A549 (cell line): ENCODE measurements around the gene TEAD4. TPM values are rescaled to one million over a fixed set of nuclear protein-coding genes. Genes with fewer than 3 reads are reported as not detected.

Experiments used
- ATAC-seq, 2 experiments: fragments of 200-7000 bp in 1 of 2; fragments of >200 bp in 1 of 2; cut with Nextera tagmentation in 1 of 2; cut with Tn5 transposase in 1 of 2; 3 replicates each; pipeline versions ENCODE4 v1.8.0 to v1.9.1; 2018 to 2020; ENCODE audit warnings: mild to moderate bottlenecking in 1 of 2, moderate library complexity in 1 of 2
- CTCF ChIA-PET: fragments of 300-600 bp; sonication (Branson Sonifier 250); formaldehyde crosslinking; extraction: SDS; loops from one replicate; lab custom pipeline; 2021; ENCODE audit warnings: antibody characterized with exemption, inconsistent platforms; lab: Yijun Ruan, JAX
- POLR2A ChIA-PET: fragments of 350-600 bp; formaldehyde crosslinking; extraction: SDS; loops from one replicate; lab custom pipeline; 2021; ENCODE audit warnings: antibody characterized with exemption, inconsistent platforms; lab: Yijun Ruan, JAX
- DNase-seq, 2 experiments: peaks; one replicate each; pipeline versions ENCODE4 v3.0.0 to v3.0.0-alpha.2; 2011 to 2016; ENCODE audit warnings: low read depth in 1 of 2, low spot score in 1 of 2
- FAIRE-seq: peaks from 2 replicates; lab custom pipeline; 2011; peaks lifted over from hg19 to GRCh38; lab: Jason Lieb, UNC
- H3K27ac ChIP-seq, 2 experiments: fragments of >200 bp; sonication (Bioruptor Twin); formaldehyde crosslinking; 3 replicates each; pipeline ENCODE4 v1.5.1; 2016 to 2017
- H3K4me1 ChIP-seq: fragments of >200 bp; sonication (Bioruptor Twin); formaldehyde crosslinking; 3 replicates; pipeline ENCODE4 v1.6.1; 2016
- H3K4me2 ChIP-seq: fragments of >200 bp; sonication (Bioruptor Twin); formaldehyde crosslinking; 3 replicates; pipeline ENCODE4 v1.6.1; 2016
- H3K4me3 ChIP-seq: fragments of >200 bp; sonication (Bioruptor Twin); formaldehyde crosslinking; 3 replicates; pipeline ENCODE4 v1.5.1; 2016
- H3K9me3 ChIP-seq: fragments of >200 bp; sonication (Bioruptor Twin); formaldehyde crosslinking; 3 replicates; pipeline ENCODE4 v1.6.1; 2016
- CHD2 ChIP-seq: fragments of 150-350 bp; IDR thresholded peaks from 2 replicates; pipeline ENCODE4 v1.6.1; 2014; ENCODE audit warnings: low read length; ENCODE audit not compliant: partially characterized antibody
- EHMT2 ChIP-seq: fragments of 200-600 bp; sonication (generic); IDR thresholded peaks from 2 replicates; pipeline ENCODE4 v1.6.1; 2016; ENCODE audit warnings: antibody characterized with exemption, low read depth, mild to moderate bottlenecking, moderate library complexity
- FOSB ChIP-seq: fragments of 250-450 bp; sonication (Bioruptor Pico); IDR thresholded peaks from 2 replicates; pipeline ENCODE4 v1.5.0; 2020; ENCODE audit warnings: mild to moderate bottlenecking, moderate library complexity
- FOSL2 ChIP-seq, 2 experiments: fragments of 450-650 bp in 1 of 2; fragments of >200 bp in 1 of 2; sonication (Bioruptor Twin) in 1 of 2; formaldehyde crosslinking; IDR thresholded peaks; 2 replicates each; pipeline versions ENCODE4 v1.5.0 to v1.6.1; 2016 to 2020; ENCODE audit warnings: mild to moderate bottlenecking in 1 of 2, moderate library complexity in 1 of 2
- FOXS1 ChIP-seq: fragments of 250-450 bp; sonication (Bioruptor Pico); IDR thresholded peaks from 2 replicates; pipeline ENCODE4 v1.5.0; 2020; ENCODE audit warnings: mild to moderate bottlenecking, moderate library complexity
- HDAC2 ChIP-seq: fragments of 200-600 bp; sonication (generic); IDR thresholded peaks from 2 replicates; pipeline ENCODE4 v1.6.1; 2016
- HEYL ChIP-seq: fragments of 250-450 bp; sonication (Bioruptor Pico); IDR thresholded peaks from 2 replicates; pipeline ENCODE4 v1.8.0; 2021; ENCODE audit warnings: mild to moderate bottlenecking, moderate library complexity
- HOXA7 ChIP-seq: fragments of 250-450 bp; sonication (Bioruptor Pico); IDR thresholded peaks from 2 replicates; pipeline ENCODE4 v1.5.0; 2020; ENCODE audit warnings: mild to moderate bottlenecking, moderate library complexity
- HOXB13 ChIP-seq: fragments of 250-450 bp; sonication (Bioruptor Pico); IDR thresholded peaks from 2 replicates; pipeline ENCODE4 v1.5.0; 2020; ENCODE audit warnings: low read depth, mild to moderate bottlenecking, moderate library complexity
- JUNB ChIP-seq: fragments of >200 bp; sonication (Bioruptor Twin); formaldehyde crosslinking; IDR thresholded peaks from 2 replicates; pipeline ENCODE4 v1.6.1; 2016
- KDM1A ChIP-seq: fragments of 200-600 bp; sonication (generic); IDR thresholded peaks from 2 replicates; pipeline ENCODE4 v1.6.1; 2016; ENCODE audit warnings: low read depth, mild to moderate bottlenecking
- MAFK ChIP-seq: fragments of 450-650 bp; IDR thresholded peaks from 2 replicates; pipeline ENCODE4 v1.6.1; 2014; ENCODE audit not compliant: partially characterized antibody
- MAZ ChIP-seq: fragments of 150-350 bp; IDR thresholded peaks from 2 replicates; pipeline ENCODE4 v1.6.1; 2014; ENCODE audit warnings: antibody characterized with exemption, low read depth, low read length, borderline replicate concordance
- MYC ChIP-seq: IDR thresholded peaks from 2 replicates; pipeline ENCODE4 v1.6.1; 2012; ENCODE audit warnings: mild to moderate bottlenecking, inconsistent platforms, low read length, improper control_type of control experiment, borderline replicate concordance
- NFE2L2 ChIP-seq: fragments of 150-350 bp; conservative IDR thresholded peaks from 2 replicates; pipeline ENCODE4 v1.6.1; 2014; ENCODE audit warnings: low read length
- NPAS2 ChIP-seq: fragments of 250-450 bp; sonication (Bioruptor Pico); IDR thresholded peaks from 2 replicates; pipeline ENCODE4 v1.8.0; 2022; ENCODE audit warnings: mild to moderate bottlenecking, moderate library complexity, borderline replicate concordance
- PHF8 ChIP-seq: fragments of 200-600 bp; sonication (generic); IDR thresholded peaks from 2 replicates; pipeline ENCODE4 v1.6.1; 2016; ENCODE audit warnings: low read depth, mild to moderate bottlenecking, antibody characterized with exemption, moderate library complexity, borderline replicate concordance
- RCOR1 ChIP-seq: fragments of 150-350 bp; IDR thresholded peaks from 2 replicates; pipeline ENCODE4 v1.6.1; 2014; ENCODE audit warnings: antibody characterized with exemption, low read length, low read depth
- ZFP36 ChIP-seq: fragments of 450-650 bp; IDR thresholded peaks from 2 replicates; pipeline ENCODE4 v1.6.1; 2014; ENCODE audit warnings: borderline replicate concordance; ENCODE audit not compliant: partially characterized antibody
- ZSCAN20 ChIP-seq: fragments of 250-450 bp; sonication (Bioruptor Pico); IDR thresholded peaks from 2 replicates; pipeline ENCODE4 v1.8.0; 2022; ENCODE audit warnings: mild to moderate bottlenecking, moderate library complexity
- WGBS: methylation state at CpG from one replicate; pipeline ENCODE4 v1.1.6; 2017; ENCODE audit errors: missing lambda C conversion rate; 5-methylcytosine and 5-hydroxymethylcytosine counted together
- polyA plus RNA-seq, 4 experiments: library from polyadenylated mRNA; depleted of rRNA in 3 of 4; stranded (reverse); fragments of >200 nt; fragmentation: RNase III in 1 of 4; extraction: RNeasy Plus Mini Kit Qiagen cat#74134 plus additional on column Dnase treatment in 1 of 4; gene quantifications; 2 replicates in 3 of 4; 3 replicates in 1 of 4; pipeline ENCODE4 v1.2.3, GENCODE V29; 2011 to 2017
- TF ChIP-seq, protein P1 (sequence below): IDR thresholded peaks from 2 replicates; pipeline ENCODE4 v1.6.1; 2012
- TF ChIP-seq, protein P2 (sequence below): fragments of 250-450 bp; sonication (Bioruptor Pico); IDR thresholded peaks from 2 replicates; pipeline ENCODE4 v1.5.0; 2020; ENCODE audit warnings: low read depth, mild to moderate bottlenecking, moderate library complexity
- TF ChIP-seq, protein P3 (sequence below): fragments of >200 bp; sonication (Bioruptor Twin); formaldehyde crosslinking; IDR thresholded peaks from 3 replicates; pipeline ENCODE4 v1.5.1; 2016

Gene TEAD4
- polyA plus RNA-seq, 2 of the 4 experiments (the other 2 are of a cell fraction) = 22.6 to 31.8 TPM

DNA sequence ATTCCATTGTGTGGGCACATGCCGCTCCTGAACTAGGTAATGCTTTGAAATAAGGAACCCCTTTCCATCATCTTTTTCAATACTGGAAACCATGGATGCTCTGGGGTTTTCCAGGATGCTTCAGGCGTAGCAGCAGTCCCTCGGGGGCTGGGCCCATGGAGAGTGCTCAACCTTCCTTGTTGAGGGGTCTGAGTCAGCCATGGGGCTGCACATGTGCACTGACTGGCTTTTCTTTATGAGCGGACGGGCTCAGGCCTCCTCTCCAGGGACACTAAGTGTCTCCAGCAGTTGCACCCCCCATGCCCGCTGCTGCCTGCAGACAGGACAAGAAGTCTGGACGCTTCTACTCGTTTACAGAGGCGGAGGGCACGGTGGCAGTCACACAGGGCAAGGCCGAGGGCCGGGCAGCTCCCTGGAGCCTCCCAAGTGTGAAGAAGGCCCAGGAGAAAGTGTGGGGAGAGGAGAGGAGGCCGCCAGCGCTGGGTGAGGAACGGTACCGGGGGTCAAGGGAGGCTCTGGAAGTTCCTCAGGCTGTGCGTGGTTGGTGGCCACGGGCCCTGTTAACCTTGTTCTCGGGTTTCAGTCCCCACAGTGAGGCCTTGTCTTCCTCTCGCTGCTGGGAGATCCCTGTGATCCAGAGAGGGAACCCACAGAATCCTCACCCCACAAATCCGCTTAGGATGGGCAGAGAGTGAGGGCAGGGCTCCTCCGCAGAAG, 51.2 kb downstream of the TEAD4 start:
- H3K4me2 ChIP-seq = no peak overlapping the region

DNA sequence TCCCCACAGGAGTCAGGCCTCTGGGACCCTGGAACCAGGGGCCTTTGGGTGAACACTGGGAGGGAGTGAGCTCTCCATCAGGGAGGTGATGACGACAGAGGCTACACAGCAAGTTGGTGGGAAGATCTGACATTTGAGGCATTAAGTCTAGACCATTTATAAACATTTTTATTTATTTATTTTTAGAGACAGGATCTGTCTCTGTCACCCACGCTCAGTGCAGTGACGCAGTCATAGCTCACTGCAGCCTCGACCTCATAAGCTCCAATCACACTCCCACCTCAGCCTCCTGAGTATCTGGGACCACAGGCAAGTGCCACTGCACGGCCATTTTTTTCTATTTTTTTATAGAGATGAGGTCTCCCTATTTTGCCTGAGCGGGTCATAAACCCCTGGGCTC, 53.6 kb downstream of the TEAD4 start:
- ChIA-PET CTCF (interaction anchor here (1.0 to 1.5 kb wide), 2 partner anchors 21 to 61 kb away, joined by 3 to 4 read pairs; no protein-coding TSS in a partner anchor), POLR2A (no interaction called here)
- FAIRE-seq = no peak
- no peak overlapping the region for H3K27ac ChIP-seq
- H3K4me2 ChIP-seq = no peak overlapping the region
- no peak for DNase-seq
- no peak for ATAC-seq
- WGBS = 94% methylated on average over 6 of the region's 6 CpGs
- no peaks in the 10 kb centered on the region for H3K4me1 ChIP-seq
- no peaks in the 10 kb centered on the region for H3K9me3 ChIP-seq
- TF ChIP-seq ZSCAN20 (no peak), KDM1A (no peak), HOXB13 (no peak), NPAS2 (CRISPR knock-in tag) (no peak), PHF8 (no peak), RCOR1 (no peak), HOXA7 (CRISPR knock-in tag) (no peak), CHD2 (no peak), HEYL (CRISPR knock-in tag) (no peak), FOSB (CRISPR knock-in tag) (no peak)
- H3K4me3 ChIP-seq = no peak overlapping the region

More for the DNA sequence above, 51.2 kb downstream of the TEAD4 start:
- ChIA-PET POLR2A (no interaction called here), CTCF (interaction anchor here (0.5 kb wide), 1 partner anchor 9 kb away, joined by 3 read pairs; no protein-coding TSS in a partner anchor)
- TF ChIP-seq HEYL (CRISPR knock-in tag) = no peak
- TF ChIP-seq FOSB (CRISPR knock-in tag) = no peak
- TF ChIP-seq EHMT2 = no peak
- TF ChIP-seq, protein P1, sequence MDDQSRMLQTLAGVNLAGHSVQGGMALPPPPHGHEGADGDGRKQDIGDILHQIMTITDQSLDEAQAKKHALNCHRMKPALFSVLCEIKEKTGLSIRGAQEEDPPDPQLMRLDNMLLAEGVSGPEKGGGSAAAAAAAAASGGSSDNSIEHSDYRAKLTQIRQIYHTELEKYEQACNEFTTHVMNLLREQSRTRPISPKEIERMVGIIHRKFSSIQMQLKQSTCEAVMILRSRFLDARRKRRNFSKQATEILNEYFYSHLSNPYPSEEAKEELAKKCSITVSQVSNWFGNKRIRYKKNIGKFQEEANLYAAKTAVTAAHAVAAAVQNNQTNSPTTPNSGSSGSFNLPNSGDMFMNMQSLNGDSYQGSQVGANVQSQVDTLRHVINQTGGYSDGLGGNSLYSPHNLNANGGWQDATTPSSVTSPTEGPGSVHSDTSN = no peak
- TF ChIP-seq KDM1A = no peak
- TF ChIP-seq, protein P2, sequence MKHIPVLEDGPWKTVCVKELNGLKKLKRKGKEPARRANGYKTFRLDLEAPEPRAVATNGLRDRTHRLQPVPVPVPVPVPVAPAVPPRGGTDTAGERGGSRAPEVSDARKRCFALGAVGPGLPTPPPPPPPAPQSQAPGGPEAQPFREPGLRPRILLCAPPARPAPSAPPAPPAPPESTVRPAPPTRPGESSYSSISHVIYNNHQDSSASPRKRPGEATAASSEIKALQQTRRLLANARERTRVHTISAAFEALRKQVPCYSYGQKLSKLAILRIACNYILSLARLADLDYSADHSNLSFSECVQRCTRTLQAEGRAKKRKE = no peak
- TF ChIP-seq NPAS2 (CRISPR knock-in tag) = no peak
- TF ChIP-seq HDAC2 = no peak
- TF ChIP-seq, protein P3, sequence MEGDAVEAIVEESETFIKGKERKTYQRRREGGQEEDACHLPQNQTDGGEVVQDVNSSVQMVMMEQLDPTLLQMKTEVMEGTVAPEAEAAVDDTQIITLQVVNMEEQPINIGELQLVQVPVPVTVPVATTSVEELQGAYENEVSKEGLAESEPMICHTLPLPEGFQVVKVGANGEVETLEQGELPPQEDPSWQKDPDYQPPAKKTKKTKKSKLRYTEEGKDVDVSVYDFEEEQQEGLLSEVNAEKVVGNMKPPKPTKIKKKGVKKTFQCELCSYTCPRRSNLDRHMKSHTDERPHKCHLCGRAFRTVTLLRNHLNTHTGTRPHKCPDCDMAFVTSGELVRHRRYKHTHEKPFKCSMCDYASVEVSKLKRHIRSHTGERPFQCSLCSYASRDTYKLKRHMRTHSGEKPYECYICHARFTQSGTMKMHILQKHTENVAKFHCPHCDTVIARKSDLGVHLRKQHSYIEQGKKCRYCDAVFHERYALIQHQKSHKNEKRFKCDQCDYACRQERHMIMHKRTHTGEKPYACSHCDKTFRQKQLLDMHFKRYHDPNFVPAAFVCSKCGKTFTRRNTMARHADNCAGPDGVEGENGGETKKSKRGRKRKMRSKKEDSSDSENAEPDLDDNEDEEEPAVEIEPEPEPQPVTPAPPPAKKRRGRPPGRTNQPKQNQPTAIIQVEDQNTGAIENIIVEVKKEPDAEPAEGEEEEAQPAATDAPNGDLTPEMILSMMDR = no peak
- TF ChIP-seq ZFP36 = no peak
- TF ChIP-seq MYC = no peak
- no peak for TF ChIP-seq FOSL2 (IDR thresholded peaks at IDR 0.05)
- TF ChIP-seq FOSL2 (CRISPR knock-in tag; IDR thresholded peaks at IDR 0.05) = no peak
- no peak for TF ChIP-seq JUNB
- TF ChIP-seq NFE2L2 = no peak
- TF ChIP-seq MAZ = no peak
- TF ChIP-seq FOXS1 (CRISPR knock-in tag) = no peak
- TF ChIP-seq MAFK = no peak
- Histone ChIP-seq H3K4me3 (no peak overlapping the region), H3K9me3 (no peaks in the 10 kb centered on the region), H3K4me1 (no peaks in the 10 kb centered on the region), H3K27ac (no peak overlapping the region)
- ATAC-seq = no peak
- no peak for DNase-seq
- WGBS = 92% methylated on average over 22 of the region's 22 CpGs
- FAIRE-seq = no peak
